Natural killer cell (primary cell): ENCODE data around the gene CFAP91. TPM values are rescaled to one million over a fixed set of nuclear protein-coding genes. Genes with fewer than 3 reads are reported as not detected.

Experiments
- ATAC-seq, 3 donors: fragments of 150-1000 bp in 2 of 3; fragments of 200-7000 bp in 1 of 3; cut with Tn5 transposase; 1 replicate in 1 of 3; 2 replicates in 2 of 3; pipeline ENCODE4 v1.10.0; 2021; ENCODE audit warnings: mild to moderate bottlenecking in 2 of 3, moderate library complexity in 2 of 3
- DNase-seq, 2 donors: peaks; one replicate each; pipeline versions ENCODE4 v3.0.0 to v3.0.0-alpha.2; 2013 to 2021; ENCODE audit warnings: mixed read lengths in 1 of 2
- H3K27ac ChIP-seq: one replicate; pipeline ENCODE4 v1.5.1; 2013; ENCODE audit warnings: mild to moderate bottlenecking, low read length
- H3K27me3 ChIP-seq: one replicate; pipeline ENCODE4 v1.6.1; 2013; ENCODE audit warnings: low read length; ENCODE audit not compliant: control insufficient read depth, insufficient read depth
- H3K36me3 ChIP-seq: one replicate; pipeline ENCODE4 v1.6.1; 2013; ENCODE audit warnings: low read length; ENCODE audit not compliant: control insufficient read depth, insufficient read depth
- H3K4me1 ChIP-seq: one replicate; pipeline ENCODE4 v1.6.1; 2013; ENCODE audit warnings: low read length; ENCODE audit not compliant: control insufficient read depth, insufficient read depth
- H3K4me3 ChIP-seq: one replicate; pipeline ENCODE4 v1.5.1; 2013; ENCODE audit warnings: low read length
- H3K9me3 ChIP-seq: one replicate; pipeline ENCODE4 v1.6.1; 2013; ENCODE audit warnings: low read length; ENCODE audit not compliant: control insufficient read depth, insufficient read depth
- H3K27ac Mint-ChIP-seq, 2 donors: one replicate each; pipeline ENCODE4 v1.8.0; 2022; ENCODE audit warnings: mild to moderate bottlenecking in 2 of 2, mixed read lengths in 2 of 2, moderate library complexity in 1 of 2
- H3K27me3 Mint-ChIP-seq, 2 donors: one replicate each; pipeline ENCODE4 v1.8.0; 2022; ENCODE audit warnings: low read depth in 2 of 2, mixed read lengths in 2 of 2
- H3K36me3 Mint-ChIP-seq: one replicate; pipeline ENCODE4 v1.8.0; 2022; ENCODE audit warnings: mixed read lengths
- H3K4me1 Mint-ChIP-seq, 2 donors: one replicate each; pipeline ENCODE4 v1.8.0; 2022; ENCODE audit warnings: mixed read lengths in 2 of 2
- H3K4me3 Mint-ChIP-seq: one replicate; pipeline ENCODE4 v1.8.0; 2022; ENCODE audit warnings: mild to moderate bottlenecking, moderate library complexity, mixed read lengths
- H3K9me3 Mint-ChIP-seq, 2 donors: one replicate each; pipeline ENCODE4 v1.8.0; 2022; ENCODE audit warnings: mixed read lengths in 2 of 2
- WGBS: methylation state at CpG from one replicate; pipeline ENCODE4 v1.1.7; 2013; ENCODE audit warnings: missing lambda C conversion rate; ENCODE audit not compliant: insufficient coverage; 5-methylcytosine and 5-hydroxymethylcytosine counted together
- intact Hi-C: fragments of 100-400 bp; cut with micrococcal nuclease; formaldehyde crosslinking; loops from one replicate; pipeline ENCODE4 v1.14.2; 2022
- total RNA-seq, 4 donors: library from RNA; stranded (reverse); fragments of 120-200 nt in 1 of 4; gene quantifications; one replicate each; pipeline versions ENCODE4 v1.2.3 to v1.2.4, GENCODE V29; 2013 to 2022
- TF ChIP-seq, protein P1 (sequence below): fragments of 200-600 bp; IDR thresholded peaks from one replicate; pipeline ENCODE4 v1.8.0; 2022; ENCODE audit warnings: antibody characterized with exemption

CFAP91 gene
- total RNA-seq, 3 donors from 2014 or later (not counting 1 experiment from before 2014, with no cell fraction given) = 0.14 TPM; not detected in 2

- H3K4me1 Mint-ChIP-seq = peaks cover 0 to 5% of the 10 kb centered on the region in 2 donors
- ATAC-seq (no peak), DNase-seq (no peak)
- no peak overlapping the region for H3K27ac ChIP-seq
- no peaks in the 10 kb centered on the region for H3K9me3 Mint-ChIP-seq
- H3K4me1 ChIP-seq = no peaks in the 10 kb centered on the region
- TF ChIP-seq, protein P1, sequence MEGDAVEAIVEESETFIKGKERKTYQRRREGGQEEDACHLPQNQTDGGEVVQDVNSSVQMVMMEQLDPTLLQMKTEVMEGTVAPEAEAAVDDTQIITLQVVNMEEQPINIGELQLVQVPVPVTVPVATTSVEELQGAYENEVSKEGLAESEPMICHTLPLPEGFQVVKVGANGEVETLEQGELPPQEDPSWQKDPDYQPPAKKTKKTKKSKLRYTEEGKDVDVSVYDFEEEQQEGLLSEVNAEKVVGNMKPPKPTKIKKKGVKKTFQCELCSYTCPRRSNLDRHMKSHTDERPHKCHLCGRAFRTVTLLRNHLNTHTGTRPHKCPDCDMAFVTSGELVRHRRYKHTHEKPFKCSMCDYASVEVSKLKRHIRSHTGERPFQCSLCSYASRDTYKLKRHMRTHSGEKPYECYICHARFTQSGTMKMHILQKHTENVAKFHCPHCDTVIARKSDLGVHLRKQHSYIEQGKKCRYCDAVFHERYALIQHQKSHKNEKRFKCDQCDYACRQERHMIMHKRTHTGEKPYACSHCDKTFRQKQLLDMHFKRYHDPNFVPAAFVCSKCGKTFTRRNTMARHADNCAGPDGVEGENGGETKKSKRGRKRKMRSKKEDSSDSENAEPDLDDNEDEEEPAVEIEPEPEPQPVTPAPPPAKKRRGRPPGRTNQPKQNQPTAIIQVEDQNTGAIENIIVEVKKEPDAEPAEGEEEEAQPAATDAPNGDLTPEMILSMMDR = no peak
- no peaks in the 10 kb centered on the region for H3K27me3 ChIP-seq
- peaks cover 2% of the 10 kb centered on the region for H3K36me3 ChIP-seq
- peak overlapping the region in 1 of 2 donors; percentile 11 for H3K27ac Mint-ChIP-seq
- H3K4me3 ChIP-seq = no peak overlapping the region
- no peaks in the 10 kb centered on the region for H3K9me3 ChIP-seq
- H3K36me3 Mint-ChIP-seq = no peaks in the 10 kb centered on the region
- no peak overlapping the region for H3K4me3 Mint-ChIP-seq
- WGBS = no CpG with 5 or more reads among the region's 1 CpG
- H3K27me3 Mint-ChIP-seq = no peaks in the 10 kb centered on the region
- intact Hi-C loops = no loop called here
Observed at GRCh38 chr3:119662604-119663373, 40.0 kb upstream of the CFAP91 start.

GRCh38 chr3:119663885-119664284 lies 38.9 kb upstream of the CFAP91 start:
- TF ChIP-seq, protein P1 = no peak
- Mint-ChIP-seq H3K27me3 (no peaks in the 10 kb centered on the region), H3K4me1 (peaks cover 0 to 5% of the 10 kb centered on the region in 2 donors), H3K27ac (peak overlapping the region; percentile 17 to 42), H3K9me3 (no peaks in the 10 kb centered on the region), H3K36me3 (no peaks in the 10 kb centered on the region), H3K4me3 (no peak overlapping the region)
- Histone ChIP-seq H3K4me3 (no peak overlapping the region), H3K9me3 (no peaks in the 10 kb centered on the region), H3K36me3 (peaks cover 9% of the 10 kb centered on the region), H3K4me1 (no peaks in the 10 kb centered on the region), H3K27ac (no peak overlapping the region), H3K27me3 (no peaks in the 10 kb centered on the region)
- 100% methylated on average over 1 of the region's 2 CpGs for WGBS
- ATAC-seq = no peak
- no peak for DNase-seq
- intact Hi-C loops = no loop called here

- TF ChIP-seq, protein P1 = no peak
- Mint-ChIP-seq H3K4me1 (peaks cover 0 to 5% of the 10 kb centered on the region in 2 donors), H3K4me3 (no peak overlapping the region), H3K9me3 (no peaks in the 10 kb centered on the region), H3K27ac (peak overlapping the region; percentile 17 to 42), H3K27me3 (no peaks in the 10 kb centered on the region), H3K36me3 (no peaks in the 10 kb centered on the region)
- H3K27me3 ChIP-seq = no peaks in the 10 kb centered on the region
- ATAC-seq (no peak), DNase-seq (no peak)
- H3K36me3 ChIP-seq = peaks cover 13% of the 10 kb centered on the region
- H3K4me3 ChIP-seq = no peak overlapping the region
- H3K27ac ChIP-seq = no peak overlapping the region
- intact Hi-C loops = no loop called here
- no peaks in the 10 kb centered on the region for H3K9me3 ChIP-seq
- WGBS = 90% methylated on average over 4 of the region's 4 CpGs
- H3K4me1 ChIP-seq = no peaks in the 10 kb centered on the region
Observed at GRCh38 chr3:119664370-119664769, 38.5 kb upstream of the CFAP91 start.
